GM18499 (cell line): Measurements from ENCODE around the gene GAS2L2.

Experiments used
- ATAC-seq: cut with Tn5 transposase; IDR thresholded peaks from one replicate; pipeline ENCODE4 v1.9.1; 2021; ENCODE audit warnings: moderate number of reproducible peaks; ENCODE audit not compliant: insufficient read depth, unreplicated experiment

Gene GAS2L2

DNA sequence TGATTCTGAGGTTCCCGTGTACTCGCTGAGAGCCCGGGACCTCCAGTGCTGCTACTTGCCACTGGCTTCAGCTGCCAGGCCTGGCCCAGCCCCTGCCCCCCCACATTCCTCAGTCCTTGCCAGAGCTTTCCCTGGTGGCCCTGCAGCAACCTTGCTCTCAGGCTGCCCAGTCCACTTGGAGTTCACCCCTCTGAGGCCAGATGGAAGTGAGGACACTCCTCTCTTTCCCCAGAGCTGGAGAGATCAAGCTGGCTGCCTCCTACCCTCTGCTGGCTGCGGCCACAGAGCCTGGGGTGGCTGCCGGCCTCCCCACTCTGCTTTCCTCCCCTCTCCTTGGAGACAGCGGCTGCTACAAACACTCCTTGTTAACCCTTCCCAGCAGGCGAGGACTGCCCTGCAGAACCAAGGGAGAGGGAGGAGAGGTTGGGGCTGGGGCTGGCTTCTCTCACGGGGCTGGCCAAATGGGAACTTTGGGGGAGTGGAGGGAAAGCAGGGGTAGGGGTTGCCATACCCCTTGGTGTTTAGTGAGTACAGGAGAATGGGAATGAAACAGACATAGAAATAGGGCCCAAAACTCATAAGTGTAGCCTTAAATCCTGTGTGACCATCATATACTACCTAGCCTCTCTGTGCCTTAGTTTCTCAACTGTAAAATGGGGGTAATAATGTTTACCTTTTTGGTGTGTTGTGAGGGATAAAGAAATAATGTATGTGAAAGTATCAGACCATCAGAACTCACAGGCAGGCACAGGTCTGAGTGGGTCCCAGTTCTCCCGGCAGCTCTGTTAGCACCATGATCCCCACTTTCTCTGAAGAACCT lies at the start of gene GAS2L2:
Gene GAS2L2, minus strand, starts transcription at position 295 of the 820 bp plus-strand sequence. CDS start 389 bp downstream, outside the sequence.
- ATAC-seq = no peak

DNA sequence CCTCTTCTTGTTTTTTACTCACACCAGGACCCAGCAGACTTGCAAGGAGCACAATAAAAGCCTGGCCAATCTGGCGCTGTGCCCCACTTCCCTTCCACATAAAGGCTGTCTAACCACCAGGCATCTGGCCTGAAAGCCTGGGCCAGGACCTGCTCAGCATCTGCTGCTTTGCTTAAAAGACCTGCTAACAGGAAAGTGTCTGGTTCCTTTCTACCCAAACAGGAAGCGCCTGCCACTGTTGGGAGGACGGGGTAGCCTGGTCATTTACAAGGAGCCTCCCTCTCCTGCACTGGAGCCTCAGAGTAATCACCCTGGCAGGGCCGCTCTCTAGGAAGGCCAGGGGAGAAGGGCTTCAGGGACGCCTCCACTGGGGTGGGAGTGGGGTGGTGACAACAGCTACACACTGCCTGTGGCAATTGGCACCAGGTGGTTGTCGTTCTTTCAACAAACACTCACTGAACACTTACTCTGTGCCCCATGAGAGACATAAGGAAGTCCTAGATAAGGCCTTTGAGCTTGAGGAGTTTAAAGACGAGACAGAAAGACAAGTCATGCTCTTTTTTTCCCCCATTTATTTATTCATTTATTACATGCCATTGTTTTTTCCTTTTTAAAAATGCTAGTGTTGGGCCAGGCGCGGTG lies 48.7 kb upstream of the GAS2L2 start:
- no peak for ATAC-seq

DNA sequence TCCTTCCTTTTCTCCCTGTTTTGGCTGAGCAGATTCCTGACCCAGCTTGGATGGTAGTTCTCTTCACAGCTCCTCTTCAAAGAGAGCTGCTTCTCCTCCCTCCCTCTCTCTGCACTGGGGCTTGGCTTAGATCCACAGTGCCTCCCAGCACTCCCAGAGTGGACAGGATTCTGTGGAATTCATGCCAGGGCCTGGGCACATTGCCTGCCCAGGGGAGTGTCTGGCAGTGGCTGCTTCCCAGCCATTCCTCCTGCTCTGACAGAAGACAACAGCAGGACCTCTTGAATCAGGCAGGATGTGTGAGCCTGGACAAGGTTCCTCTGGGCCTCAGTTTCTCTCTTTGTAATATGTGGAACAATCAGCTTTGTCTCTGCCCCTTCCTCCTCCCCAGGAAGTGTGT lies 46.9 kb upstream of the GAS2L2 start:
- no peak for ATAC-seq

DNA sequence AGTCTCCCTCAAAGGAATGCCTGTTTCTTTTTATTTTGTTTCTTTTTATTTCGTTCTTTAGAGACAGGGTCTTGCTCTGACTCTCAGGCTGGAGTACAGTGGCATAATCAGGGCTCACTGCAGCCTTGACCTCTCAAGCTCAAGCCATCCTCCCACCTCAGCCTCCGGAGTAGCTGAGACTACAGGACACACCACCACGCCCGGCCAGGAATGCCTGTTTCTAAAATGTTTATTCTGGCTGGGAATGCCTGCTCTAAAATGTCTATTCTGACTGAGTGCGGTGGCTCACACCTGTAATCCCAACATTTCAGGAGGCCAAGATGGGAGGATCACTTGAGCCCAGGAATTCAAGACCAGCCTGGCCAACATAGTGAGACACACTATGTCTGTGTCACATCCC lies 44.9 kb upstream of the GAS2L2 start:
- no peak for ATAC-seq

DNA sequence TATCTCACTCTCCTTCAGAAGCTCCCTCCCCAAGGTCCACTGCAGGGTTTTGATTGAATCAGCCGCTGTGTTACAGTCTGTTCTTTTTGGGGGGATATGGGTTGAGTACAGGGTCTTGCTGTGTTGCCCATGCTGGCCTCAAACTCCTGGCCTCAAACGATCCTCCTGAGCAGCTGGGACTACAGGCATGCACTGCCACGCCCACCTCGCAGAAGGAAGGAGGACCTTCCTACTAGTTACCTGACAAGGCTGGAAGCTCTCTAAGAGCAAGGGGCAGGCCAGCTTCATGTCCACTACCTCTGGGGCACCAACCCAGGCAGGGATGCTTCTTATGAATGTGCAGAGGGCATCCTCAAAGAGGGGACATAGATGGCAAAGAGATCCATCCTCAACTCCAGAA lies 44.3 kb upstream of the GAS2L2 start:
- no peak for ATAC-seq

DNA sequence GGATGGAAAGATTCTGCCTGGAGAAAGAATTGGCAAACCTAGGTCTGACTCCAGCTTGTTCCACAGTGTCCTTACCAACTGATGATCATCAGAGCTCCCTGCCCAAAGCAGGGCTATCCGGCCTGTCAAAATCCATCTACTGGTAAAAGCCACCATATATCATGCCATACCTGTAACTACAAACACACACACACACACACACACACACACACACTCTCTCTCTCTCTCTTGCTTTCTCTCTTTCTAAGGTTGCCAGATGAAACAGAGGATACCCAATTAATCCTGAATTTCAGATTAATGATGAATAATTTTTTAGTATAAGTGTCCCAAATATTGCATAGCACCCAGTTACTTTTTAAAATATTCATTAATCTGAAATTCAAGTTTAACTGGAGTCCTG lies 43.9 kb upstream of the GAS2L2 start:
- no peak for ATAC-seq

DNA sequence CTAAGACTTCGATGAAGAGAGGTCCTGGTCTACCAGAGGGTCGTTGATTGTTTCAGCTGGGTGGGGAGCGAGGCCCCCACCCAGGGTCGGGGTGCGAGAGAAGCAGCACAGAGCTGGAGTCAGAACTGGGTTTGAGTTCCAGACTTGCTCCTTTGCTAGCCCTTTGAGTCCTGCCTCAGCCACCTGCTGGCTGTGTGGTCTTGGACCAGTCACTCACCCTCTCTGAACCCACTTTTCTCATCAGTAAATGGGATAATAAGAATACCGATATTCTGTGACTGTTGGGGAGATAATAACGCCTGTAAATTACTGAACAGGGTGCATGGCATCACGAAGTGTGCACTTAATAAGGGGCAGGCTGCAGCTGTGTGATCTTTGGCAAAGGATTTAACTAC lies 42.8 kb upstream of the GAS2L2 start:
- ATAC-seq = no peak

DNA sequence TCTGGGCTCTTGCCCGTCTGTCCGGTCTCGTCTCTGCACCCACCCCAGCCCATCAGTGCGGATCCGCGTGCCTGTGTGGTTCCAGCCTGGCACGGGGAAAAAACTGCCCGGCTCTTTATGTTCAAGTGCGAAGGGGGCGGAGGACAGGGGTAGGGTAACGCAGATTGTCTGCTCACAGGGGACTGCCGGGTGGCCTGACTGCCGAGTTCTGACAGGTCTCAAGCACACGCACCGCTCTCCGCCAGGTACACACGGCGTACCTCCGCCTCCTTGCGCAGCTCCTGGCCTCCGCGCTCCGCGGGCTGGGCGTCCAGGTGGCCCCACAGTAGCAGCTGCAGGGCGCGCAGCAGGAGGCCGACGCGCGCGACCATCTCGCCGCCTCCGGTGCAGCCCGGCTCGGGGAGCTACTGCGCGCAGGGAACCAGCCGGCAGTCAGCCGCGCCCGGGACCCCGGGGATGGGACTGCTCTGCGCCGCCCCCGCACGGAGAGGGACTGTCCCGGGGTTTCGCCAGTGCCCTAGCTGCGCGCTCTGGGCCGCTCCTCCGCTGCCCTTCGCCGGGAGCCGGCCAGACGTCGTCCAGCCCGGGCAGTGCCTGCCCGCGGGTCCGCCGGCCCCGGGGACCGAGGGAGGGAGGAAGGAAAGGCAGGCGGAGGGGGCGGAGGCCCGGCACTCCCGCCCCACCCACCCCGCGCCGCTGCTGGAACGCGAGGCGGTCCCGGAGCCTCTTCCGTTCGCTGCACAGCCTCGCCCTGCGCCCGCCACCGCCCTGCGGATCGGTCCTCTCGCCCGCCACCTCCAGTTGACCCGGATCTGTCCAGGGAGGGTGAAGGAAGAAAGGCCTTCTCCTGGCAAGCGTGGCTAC lies 42.2 kb upstream of the GAS2L2 start, which contains the start of gene MMP28:
Gene MMP28, minus strand, starts transcription at position 635 of the 864 bp plus-strand sequence. Its CDS starts 264 bp downstream, at position 371.
- ATAC-seq = no peak

DNA sequence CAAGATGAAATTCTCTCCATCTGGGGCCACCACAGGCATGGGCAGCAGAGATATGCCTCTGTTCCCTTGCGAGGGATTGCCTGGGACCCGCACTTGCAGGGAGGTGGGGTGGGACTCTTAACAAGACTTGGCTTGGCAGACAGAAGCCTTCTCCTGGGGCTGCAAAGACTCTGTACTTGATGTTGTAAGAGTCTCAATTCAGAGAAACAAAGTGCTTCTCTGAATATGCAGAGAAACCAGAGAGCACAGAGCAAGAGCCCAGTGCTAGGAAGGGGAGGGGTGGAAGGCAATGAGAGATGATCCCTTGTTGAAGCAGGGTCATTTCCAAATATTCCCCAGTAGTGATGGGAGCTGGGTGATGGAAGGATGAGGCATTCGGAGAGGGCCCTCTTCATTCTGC lies 40.2 kb upstream of the GAS2L2 start:
- no peak for ATAC-seq

DNA sequence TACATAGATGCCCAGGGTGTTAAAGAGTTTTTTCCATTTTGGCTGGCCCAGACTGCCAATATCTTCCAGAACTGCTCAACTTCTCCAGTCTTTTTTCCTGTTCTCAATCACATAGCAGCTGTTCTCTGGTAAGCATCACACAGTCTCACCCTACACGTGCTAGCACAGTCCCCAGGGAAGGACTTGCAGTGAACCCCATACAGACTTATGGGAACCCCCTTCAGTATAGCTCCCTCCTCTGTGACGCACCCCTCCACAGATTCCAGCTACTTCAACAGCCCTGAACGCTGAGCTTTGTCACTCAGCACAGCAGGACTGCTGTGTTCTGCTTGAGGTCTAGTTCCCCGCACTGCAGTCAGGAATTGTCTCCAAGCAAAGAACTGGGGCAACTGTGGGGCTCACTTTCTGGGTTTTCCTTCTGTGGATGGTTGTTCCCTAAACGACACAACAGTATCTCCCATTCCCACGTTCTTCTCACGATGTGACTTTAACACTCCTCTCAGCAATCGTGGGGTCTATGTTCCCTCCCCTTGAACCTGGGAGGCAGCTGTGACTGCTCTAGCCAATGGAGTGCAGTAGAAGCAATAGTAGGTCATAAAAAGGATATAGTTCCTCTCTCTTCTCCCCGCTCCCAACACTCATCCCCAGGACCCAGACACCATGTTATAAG lies 38.8 kb upstream of the GAS2L2 start:
- no peak for ATAC-seq

DNA sequence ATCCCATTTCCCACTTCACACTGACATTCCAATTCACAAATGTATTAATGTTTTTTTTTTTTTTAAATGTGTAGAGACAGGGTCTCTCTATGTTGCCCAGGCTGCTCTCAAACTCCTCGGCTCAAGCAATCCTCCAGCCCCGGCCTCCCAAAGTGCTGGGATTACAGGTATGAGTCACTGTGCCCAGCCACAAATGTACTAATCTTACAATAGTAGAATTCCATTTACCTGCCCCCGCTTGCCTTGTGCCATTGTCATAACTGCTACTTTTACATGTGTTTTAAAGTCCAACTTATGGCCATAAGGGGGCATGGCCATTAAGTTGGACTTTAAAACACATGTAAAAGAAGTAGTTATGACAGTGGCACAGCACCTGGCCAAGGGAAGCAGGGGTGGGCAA lies 37.8 kb upstream of the GAS2L2 start:
- no peak for ATAC-seq

DNA sequence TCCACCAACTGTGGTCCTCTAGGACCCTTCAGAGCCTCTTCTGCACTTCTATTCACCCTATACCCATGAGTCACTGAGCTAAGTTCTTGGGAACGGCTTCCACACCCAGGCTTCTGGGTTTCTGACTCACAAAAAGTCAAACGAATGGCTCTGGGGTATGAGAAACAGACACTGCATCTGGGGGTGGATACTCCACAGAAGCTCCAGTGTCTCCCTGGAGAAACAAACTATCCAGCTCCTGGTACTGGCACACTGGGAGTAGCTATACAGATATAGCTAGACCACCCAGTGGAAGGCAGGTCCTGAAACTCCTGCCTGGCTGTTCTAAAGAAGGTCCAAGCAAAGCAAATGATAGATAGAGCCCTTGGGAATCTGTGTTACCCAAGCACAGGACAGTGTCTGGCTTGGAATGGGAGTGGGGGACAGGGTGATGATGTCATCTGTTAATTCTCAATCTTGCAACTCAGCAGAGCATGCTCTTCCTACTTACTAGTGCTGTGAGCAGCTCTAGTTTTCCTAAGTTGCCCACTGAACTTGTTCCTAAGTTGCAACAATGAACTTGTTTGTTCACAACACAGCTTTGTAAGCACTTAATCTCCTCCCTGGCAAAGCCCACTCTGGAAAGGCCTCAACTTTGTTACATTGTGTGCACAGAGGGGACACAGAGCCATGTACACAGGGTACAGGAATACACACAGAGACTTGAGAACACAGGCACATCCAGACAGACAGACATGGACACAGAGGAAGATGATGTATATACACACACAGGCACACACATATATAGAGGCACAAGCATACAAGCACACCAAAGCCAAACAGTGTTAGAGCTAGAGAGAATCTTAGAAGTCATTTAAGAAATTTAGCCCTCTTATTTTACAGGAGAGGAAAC lies 35.7 kb upstream of the GAS2L2 start:
- ATAC-seq = no peak

DNA sequence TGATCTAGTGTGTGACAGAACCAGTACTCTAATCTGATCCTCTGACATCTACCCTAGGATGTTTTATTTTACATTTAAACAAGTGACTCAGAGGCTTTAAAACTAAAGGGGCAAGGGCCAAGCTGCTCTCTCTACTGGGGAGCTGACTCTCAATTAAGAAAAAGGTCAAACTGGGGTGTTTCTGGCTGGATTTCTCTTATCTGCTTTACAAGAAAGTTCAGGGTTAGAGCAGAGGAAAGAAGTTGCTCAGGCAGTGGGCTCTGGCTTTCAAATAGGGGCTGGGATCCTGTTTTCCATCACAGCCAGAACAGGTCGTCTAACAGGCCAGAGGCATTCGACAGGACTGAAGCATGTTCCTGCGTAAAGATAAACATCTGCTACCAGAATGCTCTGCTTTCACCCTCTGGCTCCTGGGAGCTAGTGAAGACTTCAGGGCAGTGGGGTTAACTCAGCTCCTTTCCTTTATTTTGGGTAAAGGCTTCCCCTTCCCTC lies 33.9 kb upstream of the GAS2L2 start:
- ATAC-seq = no peak

DNA sequence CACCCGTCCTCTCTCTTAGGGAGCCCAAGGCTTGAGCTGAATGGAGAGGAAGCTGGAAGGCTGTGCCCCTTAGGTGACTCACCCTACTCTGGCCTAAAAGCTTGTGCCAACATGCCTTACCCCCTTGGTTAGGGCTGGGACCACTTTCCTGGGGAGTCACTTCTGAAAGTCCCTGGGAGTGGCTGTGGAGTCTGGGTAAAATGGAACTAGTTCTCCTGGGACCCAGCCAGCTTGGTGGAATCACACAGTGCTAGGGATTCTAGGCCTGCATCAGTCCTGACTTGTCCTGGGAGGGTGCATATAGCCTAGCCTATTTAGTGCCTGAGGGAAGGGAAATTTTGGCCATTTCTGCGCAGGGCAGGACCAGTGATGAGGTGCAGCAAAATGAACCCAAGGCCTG lies 31.9 kb upstream of the GAS2L2 start:
- no peak for ATAC-seq

DNA sequence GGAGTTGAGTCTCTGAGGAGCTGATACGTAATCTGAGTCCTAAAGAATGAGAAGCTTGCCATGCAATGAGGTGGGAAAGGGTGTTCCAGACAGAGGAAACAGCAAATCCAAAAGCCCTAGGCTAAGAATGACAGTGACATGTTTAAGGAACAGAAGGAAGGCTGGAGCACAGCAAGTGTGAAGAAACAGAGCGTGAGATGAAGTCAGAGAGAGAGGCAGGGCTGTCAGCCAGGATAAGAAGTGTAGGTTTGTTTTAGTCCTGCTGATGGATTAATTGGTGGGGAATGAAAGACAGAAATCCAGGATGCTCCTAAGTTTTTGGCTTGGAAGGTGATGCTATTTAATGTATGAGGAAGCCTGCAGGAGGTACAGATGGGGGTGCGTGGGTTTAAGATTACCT lies 27.9 kb upstream of the GAS2L2 start:
- ATAC-seq = no peak

DNA sequence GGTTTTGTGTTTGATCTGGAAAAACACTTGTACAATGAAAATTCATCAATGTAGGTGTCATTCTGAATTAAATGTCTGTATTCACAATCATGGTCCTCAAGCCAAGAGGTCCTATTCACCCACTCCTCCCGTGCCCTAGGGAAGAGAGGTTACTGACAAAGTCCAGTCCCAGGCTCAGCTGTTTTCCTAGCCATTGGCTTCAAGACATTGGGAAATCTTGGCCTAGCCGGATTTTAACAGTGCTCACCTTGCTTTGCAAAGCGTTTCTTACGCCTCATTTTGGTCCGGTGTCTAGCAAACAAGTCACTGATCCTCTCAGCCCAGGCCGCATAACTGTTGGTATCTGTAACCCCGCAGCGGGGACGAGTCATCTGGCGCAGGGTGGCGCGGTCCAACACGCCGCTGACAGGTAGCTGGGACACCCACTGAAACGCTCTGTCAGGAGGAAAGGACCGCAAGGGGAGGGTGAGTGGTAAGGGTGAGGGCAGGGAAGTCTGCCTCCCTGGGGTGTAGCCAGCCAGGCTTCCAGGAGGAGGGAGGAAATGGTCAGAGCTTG lies 25.7 kb upstream of the GAS2L2 start:
- ATAC-seq = no peak

DNA sequence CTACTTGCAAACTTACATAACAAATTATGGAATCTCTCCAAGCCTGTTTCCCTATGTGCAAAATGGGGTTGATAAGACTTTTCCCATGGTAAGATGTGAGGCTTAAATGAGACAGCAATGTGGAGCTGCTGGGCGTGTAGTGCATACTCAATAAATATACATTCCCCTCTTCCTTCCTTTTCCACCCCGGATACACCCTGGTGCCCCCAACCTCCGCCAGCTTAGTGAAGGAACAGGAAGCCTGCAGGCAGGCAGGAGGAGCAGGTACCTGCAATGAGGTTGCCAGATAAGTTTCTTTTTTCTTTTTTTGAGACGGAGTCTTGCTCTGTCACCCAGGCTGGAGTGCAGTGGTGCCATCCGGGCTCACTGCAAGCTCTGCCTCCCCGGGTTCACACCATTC lies 22.5 kb upstream of the GAS2L2 start:
- ATAC-seq = no peak

DNA sequence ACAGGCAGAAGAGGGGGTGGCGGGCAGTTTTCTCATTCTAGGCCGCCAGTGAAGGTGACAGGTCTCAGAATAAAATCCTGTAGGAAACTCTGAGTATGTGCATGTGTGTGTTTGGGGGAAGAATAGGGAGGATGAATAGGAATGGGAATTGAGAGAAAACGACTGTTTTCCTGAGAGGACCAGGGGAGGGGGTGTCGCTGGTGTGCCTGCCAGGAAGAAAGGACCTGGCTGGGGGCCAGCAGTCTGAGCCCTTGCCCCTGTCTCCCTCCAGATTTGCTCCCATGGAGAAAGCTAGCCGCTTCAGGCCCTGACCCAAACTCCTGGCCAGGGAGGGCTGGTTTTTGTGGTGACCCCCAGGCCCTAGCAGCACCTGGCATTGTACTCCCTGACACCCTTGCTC lies 22.0 kb upstream of the GAS2L2 start:
- ATAC-seq = no peak

DNA sequence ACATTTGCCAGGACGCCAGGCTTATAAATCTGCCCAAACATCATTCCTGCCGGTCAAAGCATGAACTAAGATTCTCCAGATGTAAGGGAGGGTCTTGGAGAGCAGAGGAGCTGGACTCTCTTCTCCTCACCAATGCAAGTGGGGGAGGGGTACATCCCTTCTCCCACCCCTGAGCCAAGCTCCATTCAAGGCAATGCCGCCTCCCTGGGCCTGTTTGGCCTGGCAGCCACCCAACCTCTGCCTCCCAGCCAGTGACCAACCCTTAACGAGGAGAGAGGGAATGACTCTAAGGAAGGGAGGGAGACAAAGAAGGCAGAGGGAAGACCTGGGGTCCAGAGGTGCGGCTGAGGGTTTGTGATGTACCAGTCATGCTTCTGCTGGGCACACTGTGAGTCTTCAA lies 21.5 kb upstream of the GAS2L2 start:
- no peak for ATAC-seq
